Sigmoid colon (tissue), 7 donors: ENCODE results near the gene ADCY3. TPM values are rescaled to one million over a fixed set of nuclear protein-coding genes. Genes with fewer than 3 reads are reported as not detected.

Experiments
- DNase-seq: peaks from one replicate; pipeline ENCODE4 v3.0.0-alpha.2; 2019
- H3K27ac ChIP-seq, 4 donors: fragments of 200-600 bp; sonication (generic); one replicate each; pipeline ENCODE4 v1.5.1; 2016 to 2019; ENCODE audit warnings: mild to moderate bottlenecking in 1 of 4
- H3K27me3 ChIP-seq, 3 donors: fragments of 200-600 bp; sonication (generic); one replicate each; pipeline ENCODE4 v1.5.1; 2019; ENCODE audit warnings: mild to moderate bottlenecking in 1 of 3
- H3K36me3 ChIP-seq, 4 donors: fragments of 200-600 bp; sonication (generic); one replicate each; pipeline ENCODE4 v1.5.1; 2016 to 2019
- H3K4me1 ChIP-seq, 4 donors: fragments of 200-600 bp; sonication (generic); one replicate each; pipeline ENCODE4 v1.5.1; 2017 to 2019
- H3K4me3 ChIP-seq, 4 donors: fragments of 200-600 bp; sonication (generic); one replicate each; pipeline ENCODE4 v1.5.1; 2017 to 2019; ENCODE audit warnings: mild to moderate bottlenecking in 2 of 4, moderate library complexity in 1 of 4
- H3K9me3 ChIP-seq, 4 donors: fragments of 200-600 bp in 3 of 4; sonication (generic) in 3 of 4; one replicate each; pipeline versions ENCODE4 v1.5.1 to v1.6.1; 2013 to 2019
- CTCF ChIP-seq, 4 experiments: fragments of 450-650 bp in 3 of 4; fragments of 200-600 bp in 1 of 4; IDR thresholded peaks; one replicate each; pipeline ENCODE4 v1.5.1; 2016 to 2019; ENCODE audit warnings: antibody characterized with exemption in 4 of 4, mild to moderate bottlenecking in 3 of 4, moderate library complexity in 2 of 4
- EP300 ChIP-seq, 4 donors: sonication (generic); formaldehyde crosslinking; IDR thresholded peaks; one replicate each; pipeline ENCODE4 v1.6.1; 2017; ENCODE audit warnings: antibody characterized with exemption in 4 of 4
- POLR2A ChIP-seq, 2 donors: fragments of 450-650 bp; IDR thresholded peaks; one replicate each; pipeline ENCODE4 v1.6.1; 2016; ENCODE audit warnings: antibody characterized with exemption in 2 of 2, mild to moderate bottlenecking in 2 of 2, moderate library complexity in 2 of 2
- POLR2AphosphoS5 ChIP-seq, 4 donors: sonication (generic); formaldehyde crosslinking; IDR thresholded peaks; one replicate each; pipeline ENCODE4 v1.6.1; 2017; ENCODE audit warnings: antibody characterized with exemption in 4 of 4
- whole genome bisulfite sequencing, 2 donors: extraction: QIAGEN DNeasy Blood & Tissue Kit; methylation state at CpG; one replicate each; pipeline ENCODE4 v1.1.7; 2013; 5-methylcytosine and 5-hydroxymethylcytosine counted together
- intact Hi-C: fragments of 100-400 bp; cut with DNase I; formaldehyde crosslinking; loops from one replicate; pipeline ENCODE4 v1.15.1; 2023
- polyA plus RNA-seq, 3 donors: library from polyadenylated mRNA; stranded (reverse); fragments of 200-250 nt; gene quantifications; one replicate each; pipeline ENCODE4 v1.2.3, GENCODE V29; 2013
- total RNA-seq, 4 donors: library from RNA; depleted of rRNA; stranded (reverse); fragments of >200 nt; gene quantifications; one replicate each; pipeline ENCODE4 v1.1.0, GENCODE V29; 2016
- donor health status: healthy with polysubstance abuse.
- donor health status: Bipolar disorder and iron deficiency.
- donor health status: healthy.

Gene ADCY3
- 10 to 100 TPM; 17.5 to 43.8 (median 22.5) TPM for total RNA-seq
- 10 to 100 TPM in 1 of 3 donors, 1 to 10 TPM in 2; 3.5 to 38.9 (median 4.8) TPM for polyA plus RNA-seq

- peak within 1 kb of the TSS; percentile 38 to 75 (median 69) for H3K4me3 ChIP-seq
- DNase-seq = peak; percentile 76
- peak within 1 kb of the TSS; percentile 65 to 72 (median 68) for H3K27ac ChIP-seq
- peaks cover 0 to 27% (median 17%) of the 10 kb centered on the region in 4 donors for H3K4me1 ChIP-seq
- 0 to 1% methylated on average over 103 of the region's 103 CpGs for WGBS, 2 donors
- TF ChIP-seq CTCF (IDR thresholded peaks at IDR 0.05) = no peak
- peak in 2 of 4 donors; percentile 7 to 34 for TF ChIP-seq POLR2AphosphoS5 (IDR thresholded peaks at IDR 0.05)
- no peaks in the 10 kb centered on the region for H3K27me3 ChIP-seq
- intact Hi-C loops = loop anchor here (2.0 kb wide), 1 partner anchor 51 kb away; the partner anchor contains the start of gene DNAJC27
- no peaks in the 10 kb centered on the region for H3K9me3 ChIP-seq
- H3K36me3 ChIP-seq = no peaks in the 10 kb centered on the region
These were observed at the start of gene ADCY3 for GRCh38 chr2:24920098-24920808. ADCY3 (minus strand) TSS chr2:24920237; CDS start chr2:24918987, 1,250 bp downstream.

GRCh38 chr2:24969784-24970183, 49.7 kb upstream of the ADCY3 start:
- peaks cover 0 to 28% (median 13%) of the 10 kb centered on the region in 4 donors for H3K36me3 ChIP-seq
- peak overlapping the region in 1 of 4 donors; percentile 98 for H3K27ac ChIP-seq
- no peaks in the 10 kb centered on the region for H3K9me3 ChIP-seq
- no peaks in the 10 kb centered on the region for H3K27me3 ChIP-seq
- peaks cover 0 to 24% (median 10%) of the 10 kb centered on the region in 4 donors for H3K4me1 ChIP-seq
- intact Hi-C loops = loop anchor here (2.0 to 5.0 kb wide), 2 partner anchors 49 to 73 kb away; partner anchors contain the start of genes ADCY3 and EFR3B
- 79 to 84% methylated on average over 1 of the region's 1 CpG for WGBS, 2 donors
- H3K4me3 ChIP-seq = no peak overlapping the region
- no peak for DNase-seq
- TF ChIP-seq CTCF (IDR thresholded peaks at IDR 0.05) (no peak), POLR2AphosphoS5 (IDR thresholded peaks at IDR 0.05) (no peak)

GRCh38 chr2:24961903-24962302, 41.9 kb upstream of the ADCY3 start:
- no peak overlapping the region for H3K4me3 ChIP-seq
- no peaks in the 10 kb centered on the region for H3K9me3 ChIP-seq
- no peak for DNase-seq
- no peak for TF ChIP-seq EP300 (IDR thresholded peaks at IDR 0.05)
- TF ChIP-seq POLR2AphosphoS5 (IDR thresholded peaks at IDR 0.05) = no peak
- no peak for TF ChIP-seq POLR2A (IDR thresholded peaks at IDR 0.05)
- no peak for TF ChIP-seq CTCF (IDR thresholded peaks at IDR 0.05)
- no peak overlapping the region for H3K27ac ChIP-seq
- no peaks in the 10 kb centered on the region for H3K4me1 ChIP-seq
- intact Hi-C loops = no loop called here
- WGBS, 2 donors = 95 to 96% methylated on average over 1 of the region's 1 CpG
- no peaks in the 10 kb centered on the region for H3K27me3 ChIP-seq
- H3K36me3 ChIP-seq = peaks cover 14 to 90% (median 36%) of the 10 kb centered on the region in 4 donors

- no peak overlapping the region for H3K27ac ChIP-seq
- DNase-seq = no peak
- intact Hi-C loops = no loop called here
- no peaks in the 10 kb centered on the region for H3K4me1 ChIP-seq
- H3K27me3 ChIP-seq = no peaks in the 10 kb centered on the region
- no peak for TF ChIP-seq POLR2A (IDR thresholded peaks at IDR 0.05)
- TF ChIP-seq CTCF (IDR thresholded peaks at IDR 0.05) = no peak
- no peak for TF ChIP-seq POLR2AphosphoS5 (IDR thresholded peaks at IDR 0.05)
- no peak for TF ChIP-seq EP300 (IDR thresholded peaks at IDR 0.05)
- H3K36me3 ChIP-seq = peaks cover 29 to 90% (median 43%) of the 10 kb centered on the region in 4 donors
- peaks cover 0 to 5% (median 0%) of the 10 kb centered on the region in 4 donors for H3K9me3 ChIP-seq
- no peak overlapping the region for H3K4me3 ChIP-seq
These were observed 39.7 kb upstream of the ADCY3 start for GRCh38 chr2:24959761-24960160.
